GM12891 (cell line): ENCODE measurements around the gene COL17A1.

ENCODE experiments used
- POLR2A ChIP-seq: IDR thresholded peaks from 2 replicates; pipeline ENCODE4 v1.6.1; 2011; ENCODE audit warnings: low read depth, low read length, control low read depth
- POLR2AphosphoS5 ChIP-seq: IDR thresholded peaks from 2 replicates; pipeline ENCODE4 v1.6.1; 2011; ENCODE audit warnings: low read depth, low read length, control low read depth

DNA sequence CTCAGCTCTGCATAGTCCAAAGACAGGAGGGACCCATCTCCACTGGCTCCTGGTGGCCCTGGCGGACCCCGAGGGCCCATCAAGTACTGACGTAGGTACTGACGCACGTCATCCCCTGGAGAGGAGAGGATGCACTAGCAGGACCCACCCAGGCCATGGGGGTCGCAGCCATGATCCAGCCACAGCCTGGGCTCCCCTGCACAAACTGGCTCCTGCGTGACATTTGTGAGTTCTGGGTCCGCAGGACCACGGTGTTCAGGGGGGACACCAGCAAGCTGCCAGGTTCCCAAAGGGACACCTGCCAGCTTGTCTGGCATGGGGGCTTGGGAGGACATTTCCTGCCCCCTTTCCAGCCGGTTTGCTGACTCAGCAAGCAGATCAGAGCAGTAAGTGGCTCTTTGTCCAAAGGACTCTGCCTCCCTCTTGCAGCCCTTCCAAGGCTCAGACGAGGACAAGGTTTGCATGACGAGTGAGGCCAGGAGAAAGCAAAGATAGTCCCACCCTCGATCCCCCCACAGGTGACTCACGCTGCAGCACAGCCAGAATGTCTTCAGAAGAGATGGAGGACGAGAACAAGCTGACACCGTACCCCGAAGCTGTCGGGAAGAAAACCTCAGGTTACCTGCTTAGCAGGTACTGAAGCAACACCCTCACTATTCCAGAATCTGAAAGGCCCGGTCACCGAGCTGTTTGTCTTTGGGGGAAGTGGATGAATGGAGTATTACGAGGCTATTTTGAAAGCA is 49.0 kb downstream of the COL17A1 start:
- TF ChIP-seq POLR2AphosphoS5 (no peak), POLR2A (no peak)
